Right lung (tissue), 10 donors: ENCODE results near the gene GDPD2. TPM values are rescaled to one million over a fixed set of nuclear protein-coding genes. Genes with fewer than 3 reads are reported as not detected.
"Not testable (repeated sequence)": the region's sequence is repeated elsewhere in the genome, so short reads cannot be mapped to it uniquely, and the experiment has no call there.

Experiments used
- DNase-seq, 2 donors: peaks; one replicate each; pipeline ENCODE4 v3.0.0-alpha.2; 2013
- long read RNA-seq, 8 donors: transcript quantifications; one replicate each; lab custom pipeline, GENCODE V29; 2026
- polyA plus RNA-seq, 5 donors: library from polyadenylated mRNA; unstranded; fragments of 120-200 nt; gene quantifications; one replicate each; pipeline versions ENCODE4 v1.2.1 to v1.2.3, GENCODE V29; 2013; ENCODE audit warnings: inconsistent platforms in 1 of 5, low replicate concordance in 1 of 5; ENCODE audit not compliant: insufficient read length in 5 of 5, insufficient read depth in 1 of 5

Gene GDPD2
- polyA plus RNA-seq, result under 1 TPM; 0.13 to 0.21 (median 0.14) TPM
- long read RNA-seq, donor 1, result 0 reads
- long read RNA-seq, donor 2, result 0 reads
- long read RNA-seq, donor 3, result 0 reads
- long read RNA-seq, donor 4, result 0 reads
- long read RNA-seq, donor 5, result 0 reads
- long read RNA-seq, donor 6, result 0 reads
- long read RNA-seq, donor 7, result 0 reads
- long read RNA-seq, donor 8, result 0 reads

GRCh38 chrX:70422851-70423341 is at the start of gene GDPD2:
TSS of gene GDPD2 (plus strand) at chrX:70423314. CDS start at chrX:70424985, 1,671 bp downstream.
- no peak for DNase-seq

- DNase-seq, result no peak
These were observed 36.9 kb upstream of the GDPD2 start for GRCh38 chrX:70386235-70386634.

GRCh38 chrX:70398899-70399298 is 24.2 kb upstream of the GDPD2 start:
- peak in 1 of 2 donors; percentile 12 for DNase-seq

- DNase-seq, result not testable (repeated sequence)
These were observed 22.9 kb upstream of the GDPD2 start for GRCh38 chrX:70400181-70400580.

GRCh38 chrX:70402721-70403120 is 20.4 kb upstream of the GDPD2 start:
- DNase-seq, result no peak

- no peak for DNase-seq
These were observed 18.1 kb upstream of the GDPD2 start for GRCh38 chrX:70405003-70405402.

GRCh38 chrX:70410921-70411320 is 12.2 kb upstream of the GDPD2 start:
- no peak for DNase-seq

GRCh38 chrX:70411475-70411874 is 11.6 kb upstream of the GDPD2 start:
- DNase-seq, result no peak

GRCh38 chrX:70421618-70422017 is 1.5 kb upstream of the GDPD2 start:
- no peak for DNase-seq

GRCh38 chrX:70423936-70424675 is 992 bp downstream of the GDPD2 start:
- no peak for DNase-seq

GRCh38 chrX:70424801-70425200 is 1.7 kb downstream of the GDPD2 start:
- no peak for DNase-seq

- DNase-seq, result no peak
These were observed 3.5 kb downstream of the GDPD2 start for GRCh38 chrX:70426286-70427278.

GRCh38 chrX:70427365-70427764 is 4.3 kb downstream of the GDPD2 start:
- no peak for DNase-seq

GRCh38 chrX:70429759-70430158 is 6.6 kb downstream of the GDPD2 start:
- DNase-seq, result no peak

GRCh38 chrX:70432936-70433847 is 10.1 kb downstream of the GDPD2 start:
- no peak for DNase-seq

GRCh38 chrX:70433848-70434351 is 10.8 kb downstream of the GDPD2 start:
- peak; percentile 50 to 59 for DNase-seq

GRCh38 chrX:70434352-70434866 is 11.3 kb downstream of the GDPD2 start:
- peak; percentile 71 to 73 for DNase-seq

- no peak for DNase-seq
These were observed 11.9 kb downstream of the GDPD2 start for GRCh38 chrX:70434914-70435586.

GRCh38 chrX:70436343-70436742 is 13.2 kb downstream of the GDPD2 start:
- no peak for DNase-seq

GRCh38 chrX:70437011-70437410 is 13.9 kb downstream of the GDPD2 start:
- no peak for DNase-seq
